Body of pancreas (tissue), 4 donors: Measurements from ENCODE around the gene PGLYRP1.

Experiments
- POLR2A ChIP-seq, 3 donors: fragments of 450-650 bp; IDR thresholded peaks; one replicate each; pipeline ENCODE4 v1.6.1; 2016; ENCODE audit warnings: antibody characterized with exemption in 3 of 3, mild to moderate bottlenecking in 2 of 3
- TF ChIP-seq, protein P1 (sequence below), 7 experiments: fragments of 450-650 bp in 4 of 7; fragments of 200-600 bp in 3 of 7; sonication (generic) in 3 of 7; IDR thresholded peaks; one replicate each; pipeline ENCODE4 v1.5.1; 2016 to 2019; ENCODE audit warnings: antibody characterized with exemption in 7 of 7

DNA sequence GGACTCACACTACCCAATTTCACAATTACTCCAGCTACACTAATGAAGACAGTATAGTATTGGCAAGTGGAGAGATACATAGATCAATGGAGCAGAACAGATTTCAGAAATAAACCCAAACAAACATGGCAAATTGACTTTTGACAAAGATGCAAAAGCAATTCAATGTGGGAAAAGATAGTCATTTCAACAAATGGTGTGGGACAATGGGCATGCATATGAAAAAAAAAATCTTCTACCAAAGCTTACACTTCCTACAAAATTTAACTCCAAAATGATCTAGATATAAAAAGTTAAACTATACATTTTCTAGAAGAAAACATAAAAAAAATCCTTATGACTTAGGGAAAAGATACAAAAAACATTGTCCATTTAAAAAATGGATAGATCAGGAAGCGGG lies 20.7 kb upstream of the PGLYRP1 start:
- TF ChIP-seq, protein P1, sequence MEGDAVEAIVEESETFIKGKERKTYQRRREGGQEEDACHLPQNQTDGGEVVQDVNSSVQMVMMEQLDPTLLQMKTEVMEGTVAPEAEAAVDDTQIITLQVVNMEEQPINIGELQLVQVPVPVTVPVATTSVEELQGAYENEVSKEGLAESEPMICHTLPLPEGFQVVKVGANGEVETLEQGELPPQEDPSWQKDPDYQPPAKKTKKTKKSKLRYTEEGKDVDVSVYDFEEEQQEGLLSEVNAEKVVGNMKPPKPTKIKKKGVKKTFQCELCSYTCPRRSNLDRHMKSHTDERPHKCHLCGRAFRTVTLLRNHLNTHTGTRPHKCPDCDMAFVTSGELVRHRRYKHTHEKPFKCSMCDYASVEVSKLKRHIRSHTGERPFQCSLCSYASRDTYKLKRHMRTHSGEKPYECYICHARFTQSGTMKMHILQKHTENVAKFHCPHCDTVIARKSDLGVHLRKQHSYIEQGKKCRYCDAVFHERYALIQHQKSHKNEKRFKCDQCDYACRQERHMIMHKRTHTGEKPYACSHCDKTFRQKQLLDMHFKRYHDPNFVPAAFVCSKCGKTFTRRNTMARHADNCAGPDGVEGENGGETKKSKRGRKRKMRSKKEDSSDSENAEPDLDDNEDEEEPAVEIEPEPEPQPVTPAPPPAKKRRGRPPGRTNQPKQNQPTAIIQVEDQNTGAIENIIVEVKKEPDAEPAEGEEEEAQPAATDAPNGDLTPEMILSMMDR (IDR thresholded peaks at IDR 0.05): no peak
- no peak for TF ChIP-seq POLR2A (IDR thresholded peaks at IDR 0.05)
